RWPE2 (cell line): Measurements from ENCODE around the gene GALR1.

Experiments
- ATAC-seq: fragments of 200-7000 bp; cut with Tn5 transposase; 3 replicates; pipeline ENCODE4 v1.9.1; 2021; ENCODE audit warnings: low read depth
- DNase-seq: peaks from one replicate; pipeline ENCODE4 v3.0.0-alpha.2; 2020; ENCODE audit warnings: low spot score
- H3K27ac ChIP-seq: fragments of 450-650 bp; 2 replicates; pipeline ENCODE4 v1.5.1; 2017; ENCODE audit warnings: mild to moderate bottlenecking; ENCODE audit not compliant: poor library complexity, severe bottlenecking
- H3K27me3 ChIP-seq: fragments of 250-450 bp; sonication (Bioruptor Pico); 2 replicates; pipeline ENCODE4 v1.5.1; 2021; ENCODE audit warnings: mild to moderate bottlenecking, moderate library complexity; ENCODE audit not compliant: insufficient read depth, poor library complexity, severe bottlenecking
- H3K36me3 ChIP-seq: fragments of 250-450 bp; sonication (Bioruptor Pico); 2 replicates; pipeline ENCODE4 v1.5.1; 2020; ENCODE audit warnings: low read depth, mild to moderate bottlenecking, moderate library complexity
- H3K4me1 ChIP-seq: fragments of 250-450 bp; sonication (Bioruptor Pico); 2 replicates; pipeline ENCODE4 v1.5.1; 2021; ENCODE audit warnings: mild to moderate bottlenecking, moderate library complexity; ENCODE audit not compliant: insufficient read depth, poor library complexity, severe bottlenecking
- H3K4me3 ChIP-seq: fragments of 250-450 bp; sonication (Bioruptor Pico); 2 replicates; pipeline ENCODE4 v1.5.1; 2021; ENCODE audit warnings: mild to moderate bottlenecking, moderate library complexity; ENCODE audit not compliant: severe bottlenecking
- H3K9me3 ChIP-seq: fragments of 250-450 bp; sonication (Bioruptor Pico); 2 replicates; pipeline ENCODE4 v1.5.1; 2021; ENCODE audit warnings: mild to moderate bottlenecking, moderate library complexity; ENCODE audit not compliant: severe bottlenecking
- TF ChIP-seq, protein P1 (sequence below): fragments of 450-650 bp; IDR thresholded peaks from one replicate; pipeline ENCODE4 v1.5.1; 2017; ENCODE audit warnings: mild to moderate bottlenecking, moderate library complexity; ENCODE audit not compliant: poor library complexity, severe bottlenecking

The GALR1 gene

DNA sequence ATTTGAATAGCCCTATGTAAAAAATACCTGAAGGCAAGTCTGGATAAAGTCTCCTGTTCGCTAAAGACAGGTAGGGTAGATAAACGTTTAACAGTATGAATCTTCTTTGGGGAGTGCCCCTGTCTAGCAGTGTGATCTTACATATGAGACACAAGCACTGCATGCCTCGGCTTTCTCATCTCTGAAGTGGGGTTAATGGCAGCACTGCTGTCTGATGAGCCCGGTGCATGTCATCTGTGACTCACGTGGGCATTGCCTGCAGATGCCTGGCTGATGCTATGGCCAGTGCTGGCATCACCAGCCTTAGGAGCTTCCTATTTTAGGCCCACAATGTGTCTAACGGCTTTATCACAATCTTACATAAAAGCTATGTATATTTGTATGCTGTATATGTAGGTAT lies 50.1 kb downstream of the GALR1 start:
- no peaks in the 10 kb centered on the region for H3K9me3 ChIP-seq
- TF ChIP-seq, protein P1, sequence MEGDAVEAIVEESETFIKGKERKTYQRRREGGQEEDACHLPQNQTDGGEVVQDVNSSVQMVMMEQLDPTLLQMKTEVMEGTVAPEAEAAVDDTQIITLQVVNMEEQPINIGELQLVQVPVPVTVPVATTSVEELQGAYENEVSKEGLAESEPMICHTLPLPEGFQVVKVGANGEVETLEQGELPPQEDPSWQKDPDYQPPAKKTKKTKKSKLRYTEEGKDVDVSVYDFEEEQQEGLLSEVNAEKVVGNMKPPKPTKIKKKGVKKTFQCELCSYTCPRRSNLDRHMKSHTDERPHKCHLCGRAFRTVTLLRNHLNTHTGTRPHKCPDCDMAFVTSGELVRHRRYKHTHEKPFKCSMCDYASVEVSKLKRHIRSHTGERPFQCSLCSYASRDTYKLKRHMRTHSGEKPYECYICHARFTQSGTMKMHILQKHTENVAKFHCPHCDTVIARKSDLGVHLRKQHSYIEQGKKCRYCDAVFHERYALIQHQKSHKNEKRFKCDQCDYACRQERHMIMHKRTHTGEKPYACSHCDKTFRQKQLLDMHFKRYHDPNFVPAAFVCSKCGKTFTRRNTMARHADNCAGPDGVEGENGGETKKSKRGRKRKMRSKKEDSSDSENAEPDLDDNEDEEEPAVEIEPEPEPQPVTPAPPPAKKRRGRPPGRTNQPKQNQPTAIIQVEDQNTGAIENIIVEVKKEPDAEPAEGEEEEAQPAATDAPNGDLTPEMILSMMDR = no peak
- H3K27me3 ChIP-seq = peaks cover 16% of the 10 kb centered on the region
- no peaks in the 10 kb centered on the region for H3K4me1 ChIP-seq
- DNase-seq (no peak), ATAC-seq (no peak)
- no peaks in the 10 kb centered on the region for H3K36me3 ChIP-seq
- H3K27ac ChIP-seq = no peak overlapping the region
- no peak overlapping the region for H3K4me3 ChIP-seq

- no peak for DNase-seq
- TF ChIP-seq, protein P1 = no peak
- Histone ChIP-seq H3K27ac (no peak overlapping the region), H3K27me3 (peaks cover 16% of the 10 kb centered on the region), H3K4me3 (no peak overlapping the region), H3K4me1 (no peaks in the 10 kb centered on the region), H3K36me3 (no peaks in the 10 kb centered on the region), H3K9me3 (no peaks in the 10 kb centered on the region)
- ATAC-seq = no peak
Observed at GRCh38 chr18:77300579-77300978, 50.9 kb downstream of the GALR1 start.

DNA sequence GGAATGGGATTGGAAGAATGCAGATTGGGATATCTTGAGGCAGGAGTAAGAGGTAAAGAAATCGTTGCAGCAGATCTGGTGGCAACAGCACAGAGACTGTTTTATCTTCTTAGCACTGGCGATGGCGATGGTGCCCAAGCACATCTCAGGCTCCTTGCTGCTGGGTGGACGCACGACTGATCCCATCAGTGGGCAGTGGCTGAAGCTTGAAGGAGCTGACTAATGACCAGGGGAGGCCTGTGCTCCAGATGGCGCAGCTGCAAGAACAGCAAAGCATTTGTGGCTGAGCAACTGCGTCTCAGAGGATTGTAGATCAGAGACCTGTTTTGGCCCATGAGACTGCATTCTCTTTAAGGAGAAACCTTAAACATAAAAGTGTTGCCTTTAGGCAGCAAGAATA lies 54.6 kb downstream of the GALR1 start:
- H3K36me3 ChIP-seq = no peaks in the 10 kb centered on the region
- no peaks in the 10 kb centered on the region for H3K9me3 ChIP-seq
- DNase-seq (no peak), ATAC-seq (no peak)
- no peaks in the 10 kb centered on the region for H3K4me1 ChIP-seq
- TF ChIP-seq, protein P1 = no peak
- H3K4me3 ChIP-seq = no peak overlapping the region
- H3K27ac ChIP-seq = no peak overlapping the region
- peaks cover 8% of the 10 kb centered on the region for H3K27me3 ChIP-seq

DNA sequence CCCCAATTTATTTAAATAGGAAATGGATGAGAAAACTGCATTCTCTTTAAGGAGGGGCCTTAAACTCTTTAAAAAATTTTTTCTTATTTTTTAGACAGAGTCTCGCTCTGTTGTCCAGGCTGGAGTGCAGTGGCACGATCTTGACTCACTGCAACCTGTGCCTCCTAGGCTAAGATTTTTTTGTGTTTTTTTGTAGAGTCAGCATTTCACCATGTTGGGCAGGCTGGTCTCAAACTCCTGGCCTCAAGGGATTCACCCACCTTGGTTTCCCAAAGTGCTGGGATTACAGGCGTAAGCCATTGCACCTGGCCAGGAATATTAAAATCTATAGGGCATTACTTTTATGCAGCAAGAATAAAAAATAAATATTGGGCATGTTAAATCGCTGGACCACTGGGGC lies 56.0 kb downstream of the GALR1 start:
- TF ChIP-seq, protein P1 = no peak
- Histone ChIP-seq H3K36me3 (no peaks in the 10 kb centered on the region), H3K4me1 (no peaks in the 10 kb centered on the region), H3K9me3 (no peaks in the 10 kb centered on the region), H3K27me3 (no peaks in the 10 kb centered on the region), H3K27ac (no peak overlapping the region), H3K4me3 (no peak overlapping the region)
- no peak for DNase-seq
- ATAC-seq = no peak

DNA sequence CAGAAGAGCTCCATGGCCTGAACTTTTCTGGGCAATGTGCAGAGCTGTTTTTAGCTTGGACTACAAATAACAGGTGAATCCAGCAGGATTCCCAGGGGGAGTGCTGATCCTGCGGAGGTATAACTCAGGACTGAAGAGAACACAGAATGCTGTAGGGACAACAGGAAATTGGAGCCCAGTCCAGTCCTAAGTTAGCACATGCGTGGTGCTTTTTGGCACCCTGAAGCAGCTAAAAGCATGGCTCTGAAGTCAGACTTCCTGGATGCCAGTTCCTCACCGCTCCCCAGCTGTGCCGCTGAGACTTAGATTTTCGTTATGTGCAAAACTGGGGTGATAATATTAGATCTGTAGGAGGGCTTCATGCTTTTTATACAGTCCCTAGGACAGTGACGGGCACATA lies 58.6 kb downstream of the GALR1 start:
- H3K4me3 ChIP-seq = no peak overlapping the region
- no peaks in the 10 kb centered on the region for H3K9me3 ChIP-seq
- H3K27ac ChIP-seq = no peak overlapping the region
- TF ChIP-seq, protein P1 = no peak
- H3K4me1 ChIP-seq = no peaks in the 10 kb centered on the region
- no peaks in the 10 kb centered on the region for H3K27me3 ChIP-seq
- ATAC-seq (no peak), DNase-seq (no peak)
- no peaks in the 10 kb centered on the region for H3K36me3 ChIP-seq
